DLD1 (cell line): ENCODE data around the gene LHX6.

ENCODE experiments used
- in situ Hi-C: cut with HindIII; loops from 2 replicates; pipeline ENCODE4 v1.10.0; 2017; ENCODE audit warnings: low sequenced_read_pairs

LHX6 gene

DNA sequence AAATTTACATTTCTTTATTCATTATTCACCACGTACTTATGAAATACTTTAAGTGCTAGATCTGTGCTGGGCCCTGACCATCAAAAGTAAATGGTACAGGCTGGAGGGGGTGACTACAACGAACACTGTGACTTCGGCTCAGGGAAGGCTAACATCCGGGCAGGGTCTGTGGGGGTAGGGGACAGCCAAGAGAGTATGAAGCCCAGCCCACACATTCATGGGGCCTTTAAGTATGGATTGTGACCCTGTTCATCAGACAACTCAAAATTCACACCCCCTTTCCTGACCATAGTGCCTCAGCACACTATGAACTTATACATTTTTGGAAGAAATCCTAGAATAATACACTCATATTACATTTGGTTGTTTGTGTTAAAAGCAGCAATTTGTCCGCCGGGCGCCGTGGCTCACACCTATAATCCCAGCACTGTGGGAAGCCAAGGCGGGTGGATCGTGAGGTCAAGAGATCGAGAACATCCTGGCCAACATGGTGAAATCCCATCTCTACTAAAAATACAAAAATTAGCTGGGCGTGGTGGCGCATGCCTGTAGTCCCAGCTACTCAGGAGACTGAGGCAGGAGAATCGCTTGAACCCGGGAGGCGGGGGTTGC lies 35.7 kb downstream of the LHX6 start:
- in situ Hi-C loops = no loop called here

DNA sequence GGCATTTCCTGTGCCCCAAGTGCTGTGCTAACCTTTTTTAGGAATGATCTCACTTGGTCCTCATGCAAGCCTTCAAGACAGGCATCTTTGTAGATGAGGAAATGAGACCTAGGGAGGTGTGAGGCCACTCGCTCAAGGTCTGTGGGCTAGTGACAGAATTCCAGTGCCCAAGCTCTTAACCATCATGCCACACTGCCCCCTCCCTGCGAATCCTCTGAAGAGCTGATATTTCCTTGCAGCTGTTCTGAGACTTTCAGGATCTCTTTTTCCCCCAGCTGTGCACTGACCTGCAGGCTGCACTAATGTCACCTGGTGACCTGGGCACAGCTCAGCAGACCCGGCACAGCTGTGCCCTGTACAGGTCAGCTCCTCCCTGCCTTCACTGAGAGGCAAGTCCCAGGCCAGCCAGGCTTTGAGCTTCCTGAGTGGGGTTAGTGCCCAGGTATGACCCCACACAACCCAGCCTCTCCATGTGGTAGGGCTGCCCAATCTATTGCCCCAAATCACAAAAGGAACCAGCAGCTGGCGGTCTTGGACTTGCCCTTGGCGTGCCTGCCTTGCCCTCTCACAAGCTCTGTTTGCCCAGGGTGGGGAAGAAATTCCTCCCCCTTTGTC lies 36.4 kb downstream of the LHX6 start:
- in situ Hi-C loops = no loop called here

GRCh38 chr9:122191584-122191983 lies 37.2 kb downstream of the LHX6 start:
- in situ Hi-C loops = no loop called here

- in situ Hi-C loops = no loop called here
Observed at GRCh38 chr9:122190597-122191381, 38.0 kb downstream of the LHX6 start.

- in situ Hi-C loops = no loop called here
Observed at GRCh38 chr9:122188369-122188768, 40.4 kb downstream of the LHX6 start.

GRCh38 chr9:122186777-122187470 lies 41.8 kb downstream of the LHX6 start:
- in situ Hi-C loops = no loop called here

- in situ Hi-C loops = no loop called here
Observed at GRCh38 chr9:122186301-122186700, 42.5 kb downstream of the LHX6 start.

GRCh38 chr9:122184551-122184950 lies 44.2 kb downstream of the LHX6 start:
- in situ Hi-C loops = no loop called here

DNA sequence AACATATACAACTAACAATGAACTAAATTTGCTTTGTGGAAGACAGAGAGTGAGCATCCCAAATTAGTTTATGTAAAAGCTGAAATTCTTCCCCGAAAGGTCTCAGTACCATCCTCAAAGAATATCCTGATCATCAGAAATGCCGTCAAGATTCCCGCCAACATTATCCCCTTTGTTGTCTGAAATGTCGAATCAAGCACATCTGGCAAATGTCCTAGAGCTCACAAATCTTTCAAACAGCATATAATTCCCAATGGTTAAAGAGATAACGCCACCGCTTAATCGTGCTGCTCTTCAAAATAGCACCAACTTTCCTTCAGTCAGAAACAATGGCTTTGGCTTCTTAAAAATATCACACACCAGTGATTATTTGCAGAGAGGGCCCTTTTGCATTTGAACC lies 45.3 kb downstream of the LHX6 start:
- in situ Hi-C loops = no loop called here

DNA sequence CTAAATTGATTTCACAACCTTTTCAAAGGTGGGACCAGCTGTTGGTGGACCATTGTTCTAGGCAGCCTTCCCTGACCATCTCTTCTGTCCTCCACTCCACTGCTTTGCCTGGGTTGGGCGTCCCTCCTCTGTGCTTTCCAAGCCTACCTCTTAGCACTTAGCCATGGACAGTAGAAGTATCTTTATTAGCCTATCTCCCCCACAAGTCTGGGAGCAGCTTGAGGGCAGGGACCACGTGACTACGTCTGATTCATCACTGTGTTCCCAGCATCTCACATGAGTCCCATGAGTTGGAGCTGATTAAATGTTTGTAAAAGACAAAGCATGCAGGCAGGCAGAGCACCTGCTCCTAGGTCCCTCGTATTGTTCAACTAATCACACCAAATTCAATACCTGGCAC lies 48.1 kb downstream of the LHX6 start:
- in situ Hi-C loops = no loop called here

- in situ Hi-C loops = no loop called here
Observed at GRCh38 chr9:122179690-122180074, 49.1 kb downstream of the LHX6 start.

GRCh38 chr9:122179054-122179689 lies 49.6 kb downstream of the LHX6 start:
- in situ Hi-C loops = no loop called here

GRCh38 chr9:122176916-122177315 lies 51.8 kb downstream of the LHX6 start:
- in situ Hi-C loops = no loop called here

DNA sequence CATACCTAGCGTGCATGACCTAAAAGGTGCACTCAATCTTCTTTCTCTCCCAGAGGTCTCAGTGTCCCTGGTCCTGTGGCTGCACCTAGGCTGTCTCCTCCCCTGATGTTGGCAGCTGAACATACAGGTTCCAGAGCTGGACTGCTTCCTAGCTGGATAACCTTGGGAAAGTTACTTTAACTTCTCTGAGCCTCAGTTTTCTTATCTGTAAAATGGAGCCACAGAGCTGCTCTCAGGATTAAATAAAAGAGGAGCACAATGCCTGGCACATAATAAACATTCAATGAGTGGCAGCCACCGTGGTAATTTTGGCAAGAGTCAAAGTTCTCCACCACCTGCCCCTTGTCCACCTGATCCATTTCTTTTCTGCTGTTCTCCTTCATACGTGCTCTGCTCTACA lies 55.1 kb downstream of the LHX6 start:
- in situ Hi-C loops = no loop called here

GRCh38 chr9:122172131-122172530 lies 56.6 kb downstream of the LHX6 start:
- in situ Hi-C loops = no loop called here

GRCh38 chr9:122168356-122168755 lies 60.4 kb downstream of the LHX6 start:
- in situ Hi-C loops = no loop called here

DNA sequence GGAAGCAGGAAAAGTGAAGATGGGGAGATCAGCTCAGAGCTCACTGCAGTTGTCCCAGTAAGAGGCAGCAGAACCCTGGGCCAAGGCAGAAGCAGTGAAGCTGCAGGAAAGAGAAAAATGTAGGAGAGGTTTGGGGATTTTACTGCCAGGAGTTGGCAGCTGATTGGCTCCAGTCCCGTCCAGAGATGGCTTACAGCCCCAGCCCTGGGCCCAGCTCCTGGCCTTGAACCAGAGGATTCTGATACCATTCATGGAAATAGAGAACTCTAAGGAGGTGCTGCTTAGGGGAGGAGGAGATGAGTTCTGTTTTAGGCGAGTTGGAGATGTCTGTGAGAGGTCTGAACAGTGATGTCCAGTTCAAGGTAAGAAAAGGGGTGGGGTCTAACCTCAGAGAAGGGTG lies 64.5 kb downstream of the LHX6 start:
- in situ Hi-C loops = no loop called here

DNA sequence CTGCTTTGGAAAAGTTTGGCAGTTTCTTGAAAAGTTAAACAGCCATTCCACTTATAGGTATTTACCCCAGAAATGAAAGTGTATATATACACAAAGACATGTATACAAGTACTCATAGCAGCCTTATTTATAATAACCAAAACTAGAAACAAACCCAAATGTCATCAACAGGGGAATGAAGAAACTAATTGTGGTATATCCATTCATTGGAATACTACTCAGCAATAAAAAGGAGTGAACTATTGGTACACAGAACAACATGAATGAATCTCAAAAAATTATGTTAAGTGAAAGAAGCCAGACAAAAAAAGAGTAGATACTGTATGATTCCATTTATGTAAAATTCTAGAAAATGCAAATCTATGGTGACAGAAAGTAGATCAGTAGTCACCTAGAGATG lies 66.3 kb downstream of the LHX6 start:
- in situ Hi-C loops = no loop called here

- in situ Hi-C loops = no loop called here
Observed at GRCh38 chr9:122159925-122160246, 68.9 kb downstream of the LHX6 start.

- in situ Hi-C loops = no loop called here
Observed at GRCh38 chr9:122159026-122159924, 69.5 kb downstream of the LHX6 start, which contains the start of the genes MORN5 and NDUFA8. Gene MORN5, plus strand, starts transcription at chr9:122159908. Its CDS starts 65 bp downstream, at chr9:122159973. Gene NDUFA8, minus strand, starts transcription at chr9:122159779. Its CDS starts 102 bp downstream, at chr9:122159677.
